GM18505 (cell line): ENCODE data around the gene BTBD9.

Source experiments
- ATAC-seq: cut with Tn5 transposase; IDR thresholded peaks from one replicate; pipeline ENCODE4 v1.9.1; 2021; ENCODE audit not compliant: unreplicated experiment
- POLR2A ChIP-seq: IDR thresholded peaks from 4 replicates; pipeline ENCODE4 v1.6.1; 2011; ENCODE audit warnings: borderline replicate concordance; ENCODE audit not compliant: insufficient read depth, insufficient read length; ENCODE audit errors: extremely low read depth

The BTBD9 gene

DNA sequence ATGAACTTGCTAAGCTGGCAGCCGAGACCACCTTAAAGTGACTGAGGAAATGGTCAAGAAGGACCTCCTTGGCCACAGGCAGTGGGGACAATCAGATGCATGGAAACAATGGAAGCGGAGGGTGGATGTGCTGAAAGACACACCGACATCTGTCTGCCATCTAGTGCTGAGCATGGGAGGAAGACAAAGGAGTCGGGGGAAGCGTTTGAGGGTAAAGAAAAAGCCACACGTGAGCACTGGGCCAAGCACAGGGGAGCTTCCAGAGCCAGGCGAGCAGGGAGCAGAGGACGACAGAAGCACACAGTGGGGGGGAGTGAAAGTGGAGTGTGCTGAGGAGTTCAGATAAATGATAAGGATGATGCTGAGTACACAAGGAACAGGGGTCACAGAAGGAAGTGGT lies 452.4 kb downstream of the BTBD9 start:
- no peak for TF ChIP-seq POLR2A
- ATAC-seq: no peak

DNA sequence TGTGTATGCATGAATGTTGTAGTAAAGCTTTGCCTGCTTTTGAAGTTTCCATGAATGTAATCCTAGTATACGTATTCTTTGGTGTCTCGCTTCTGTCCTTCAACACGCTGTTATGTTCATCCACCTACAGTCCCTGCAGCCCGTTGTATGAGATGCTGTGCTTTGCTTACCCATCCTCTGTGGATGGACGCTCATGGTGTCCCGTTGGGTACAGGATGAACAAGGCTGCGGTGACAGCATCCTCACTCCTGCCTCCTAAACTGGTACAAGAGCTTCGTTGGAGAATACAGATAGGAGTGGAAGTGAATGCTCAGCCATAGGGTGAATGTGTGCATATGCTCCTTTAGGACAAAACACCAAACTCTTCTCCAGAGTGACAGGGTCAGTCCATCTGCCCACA lies 454.0 kb downstream of the BTBD9 start:
- TF ChIP-seq POLR2A: no peak
- ATAC-seq: no peak

DNA sequence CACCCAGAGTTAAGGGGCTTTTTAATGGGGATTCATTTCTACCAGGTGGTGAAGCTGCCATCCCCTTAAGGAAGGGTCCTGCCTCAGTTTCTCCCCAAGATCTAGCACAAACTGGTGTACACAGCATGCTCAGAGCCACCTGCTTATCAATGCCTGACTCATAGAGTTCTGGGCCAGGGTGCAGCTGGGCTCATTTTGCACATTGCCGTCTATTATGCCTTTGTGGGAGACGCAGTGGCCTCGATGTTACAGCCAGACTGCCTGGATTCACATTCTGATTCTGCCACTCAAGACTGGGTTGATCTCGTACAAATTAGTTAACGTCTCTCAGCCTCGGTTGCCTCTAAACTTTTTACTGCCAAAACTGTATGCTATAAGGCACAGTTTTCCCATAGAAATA lies 454.5 kb downstream of the BTBD9 start:
- no peak for ATAC-seq
- no peak for TF ChIP-seq POLR2A

DNA sequence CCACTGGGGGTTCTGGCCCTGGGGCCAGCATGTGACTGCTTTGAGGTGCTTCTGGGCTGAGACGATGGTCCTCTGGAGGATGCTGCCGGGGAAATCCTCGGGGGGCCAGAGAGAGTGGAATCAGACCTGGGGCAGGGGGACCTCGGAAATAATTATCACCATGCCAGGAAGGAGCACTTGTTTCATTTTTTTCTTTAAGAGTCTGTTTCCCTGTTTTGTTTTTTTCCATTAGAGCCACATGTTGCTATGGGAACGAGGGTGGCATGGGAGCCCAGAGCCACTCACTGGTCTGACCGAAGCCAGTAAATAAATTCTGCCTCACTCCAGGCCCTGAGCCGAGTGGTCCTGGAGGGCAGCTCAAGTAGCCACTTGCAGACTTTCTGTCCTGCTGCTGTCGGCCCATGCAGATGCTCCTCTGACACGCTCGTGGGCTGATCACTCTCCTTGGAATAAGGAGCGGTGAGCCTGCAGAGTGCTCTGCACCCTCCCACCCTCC lies 455.1 kb downstream of the BTBD9 start:
- no peak for ATAC-seq
- no peak for TF ChIP-seq POLR2A

DNA sequence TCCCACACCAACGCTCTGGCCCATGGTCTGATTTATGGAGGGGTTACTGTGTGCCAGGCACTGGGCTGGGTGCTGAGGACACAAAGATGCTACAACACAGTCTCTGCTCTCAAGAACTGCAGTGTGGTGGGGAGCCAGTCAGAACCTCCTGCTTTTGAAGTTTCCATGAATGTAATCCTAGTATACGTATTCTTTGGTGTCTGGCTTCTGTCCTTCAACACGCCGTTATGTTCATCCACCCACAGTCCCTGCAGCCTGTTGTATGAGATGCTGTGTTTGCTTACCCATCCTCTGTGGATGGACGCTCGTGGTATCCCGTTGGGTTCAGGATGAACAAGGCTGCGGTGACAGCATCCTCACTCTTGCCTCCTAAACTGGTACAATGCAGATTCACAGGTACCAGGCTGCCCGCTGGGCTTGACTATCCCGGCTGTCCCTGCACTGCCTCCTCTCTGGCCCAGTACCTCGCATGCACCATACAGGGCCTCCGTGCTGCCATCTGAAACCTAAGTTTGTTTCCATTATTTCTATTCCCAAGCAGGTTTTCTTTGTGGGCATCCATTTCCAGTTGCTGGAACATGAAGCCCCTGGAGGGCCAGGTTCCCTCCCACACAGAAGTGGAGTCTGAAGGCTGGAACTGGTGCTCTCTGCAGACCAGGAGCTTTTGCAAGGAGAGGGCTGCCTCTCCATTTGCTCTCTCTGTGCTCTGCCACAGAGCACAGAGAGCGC lies 455.7 kb downstream of the BTBD9 start:
- no peak for ATAC-seq
- TF ChIP-seq POLR2A: no peak

DNA sequence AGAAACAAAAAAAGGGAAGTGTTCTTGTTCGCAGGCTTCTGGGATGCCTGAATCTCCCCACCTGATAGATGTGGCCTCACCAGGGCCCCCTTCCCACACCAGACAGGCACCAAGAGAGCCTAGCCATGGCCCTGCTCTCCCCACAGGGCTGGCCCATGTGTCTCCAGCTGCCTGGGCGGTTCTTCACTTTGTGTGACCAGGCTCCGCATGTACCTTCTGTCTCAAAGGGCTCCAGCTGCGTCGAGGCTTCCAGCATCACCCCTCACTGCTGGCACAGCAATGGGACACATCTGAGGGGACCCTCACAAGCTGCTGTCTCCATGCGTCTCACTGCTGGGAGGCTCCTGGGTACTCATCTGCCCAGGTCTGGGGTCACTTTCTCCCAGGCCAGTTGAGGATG lies 457.3 kb downstream of the BTBD9 start:
- no peak for TF ChIP-seq POLR2A

DNA sequence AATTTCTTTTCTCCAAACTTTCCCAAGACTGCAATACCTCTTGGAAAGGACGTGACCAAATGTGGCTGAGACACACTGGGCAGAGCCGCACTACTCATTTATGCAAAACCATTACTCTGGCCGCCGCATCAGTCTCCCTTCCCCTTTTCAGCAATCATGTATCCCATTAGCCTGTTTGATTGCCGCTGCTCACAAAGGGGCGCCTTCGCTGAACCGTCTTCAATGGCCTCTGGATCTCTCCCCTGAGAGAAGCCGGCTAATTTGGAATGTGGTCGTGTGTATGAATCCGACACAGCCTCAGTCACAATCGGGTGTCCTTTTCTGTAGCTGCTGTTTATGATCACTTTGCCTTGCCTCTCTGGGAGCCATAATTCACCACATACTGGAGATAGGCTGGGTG lies 459.1 kb downstream of the BTBD9 start:
- no peak for ATAC-seq
- no peak for TF ChIP-seq POLR2A

More for the DNA sequence above, 457.3 kb downstream of the BTBD9 start:
- no peak for ATAC-seq

DNA sequence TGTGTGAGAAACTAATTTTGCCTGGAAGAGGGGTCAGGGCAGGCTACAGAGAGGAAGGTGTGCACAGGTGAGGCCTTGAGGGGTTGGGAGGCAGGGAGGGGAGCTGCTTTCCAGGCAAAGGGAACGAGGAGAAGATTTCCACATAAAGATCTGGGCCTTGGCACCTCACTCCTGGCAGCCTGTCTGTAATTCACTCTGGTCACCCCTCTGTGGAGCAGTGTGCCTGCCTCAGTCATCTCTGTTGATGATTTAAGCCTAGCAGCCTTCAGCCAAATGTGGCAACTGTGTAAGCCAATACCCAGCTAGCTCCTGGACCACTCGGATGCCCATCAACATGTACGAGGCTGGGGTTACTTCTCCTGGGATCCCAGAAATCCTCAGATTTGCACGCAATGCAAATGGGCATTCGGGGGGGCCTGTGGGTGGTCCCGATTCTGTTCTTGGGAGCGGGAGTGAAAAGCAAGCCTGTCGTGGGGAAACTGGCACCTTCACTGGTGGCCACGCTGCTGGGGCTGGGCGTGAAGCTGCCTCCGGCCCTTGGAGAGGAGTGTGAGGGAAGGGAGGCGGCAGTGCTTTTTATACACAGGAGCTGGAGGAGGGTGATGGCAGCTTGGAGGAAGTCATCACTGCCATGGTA lies 459.8 kb downstream of the BTBD9 start:
- no peak for TF ChIP-seq POLR2A
- no peak for ATAC-seq

DNA sequence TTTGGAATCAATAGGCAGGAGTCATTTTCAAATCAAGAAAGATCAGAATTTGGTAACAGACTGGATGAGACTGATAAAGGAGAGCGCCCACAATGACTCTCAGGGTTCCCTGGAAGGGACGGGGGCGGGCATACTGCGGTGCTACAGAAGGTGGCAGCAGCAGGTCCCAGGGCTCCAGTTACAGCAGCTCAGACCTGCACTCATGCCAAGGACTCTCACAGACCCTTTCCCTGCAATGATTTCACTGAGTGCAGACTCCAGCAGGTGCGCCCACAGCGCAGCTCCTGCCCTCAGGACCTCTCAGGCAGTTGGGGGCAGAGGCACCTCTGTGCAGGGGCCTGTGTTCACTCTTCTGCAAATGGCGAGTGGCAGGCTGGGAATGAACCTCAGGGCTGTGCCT lies 460.4 kb downstream of the BTBD9 start:
- no peak for ATAC-seq

DNA sequence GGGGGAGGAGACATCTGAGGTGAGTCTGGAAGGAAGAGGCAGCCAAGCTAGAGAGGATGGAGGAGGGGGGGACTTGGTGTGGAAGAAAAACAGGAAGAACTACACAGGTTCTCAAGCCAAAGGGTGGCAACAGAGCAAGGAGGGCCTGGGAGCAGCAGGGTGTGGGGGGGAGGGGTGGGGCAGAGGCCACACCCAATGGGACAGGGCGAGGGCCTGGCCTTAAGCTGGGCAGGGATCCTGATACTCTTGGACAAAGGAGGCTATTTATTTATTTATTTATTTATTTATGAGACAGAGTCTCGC lies 461.2 kb downstream of the BTBD9 start:
- no peak for ATAC-seq
- no peak for TF ChIP-seq POLR2A

More for the DNA sequence above, 460.4 kb downstream of the BTBD9 start:
- TF ChIP-seq POLR2A: no peak

DNA sequence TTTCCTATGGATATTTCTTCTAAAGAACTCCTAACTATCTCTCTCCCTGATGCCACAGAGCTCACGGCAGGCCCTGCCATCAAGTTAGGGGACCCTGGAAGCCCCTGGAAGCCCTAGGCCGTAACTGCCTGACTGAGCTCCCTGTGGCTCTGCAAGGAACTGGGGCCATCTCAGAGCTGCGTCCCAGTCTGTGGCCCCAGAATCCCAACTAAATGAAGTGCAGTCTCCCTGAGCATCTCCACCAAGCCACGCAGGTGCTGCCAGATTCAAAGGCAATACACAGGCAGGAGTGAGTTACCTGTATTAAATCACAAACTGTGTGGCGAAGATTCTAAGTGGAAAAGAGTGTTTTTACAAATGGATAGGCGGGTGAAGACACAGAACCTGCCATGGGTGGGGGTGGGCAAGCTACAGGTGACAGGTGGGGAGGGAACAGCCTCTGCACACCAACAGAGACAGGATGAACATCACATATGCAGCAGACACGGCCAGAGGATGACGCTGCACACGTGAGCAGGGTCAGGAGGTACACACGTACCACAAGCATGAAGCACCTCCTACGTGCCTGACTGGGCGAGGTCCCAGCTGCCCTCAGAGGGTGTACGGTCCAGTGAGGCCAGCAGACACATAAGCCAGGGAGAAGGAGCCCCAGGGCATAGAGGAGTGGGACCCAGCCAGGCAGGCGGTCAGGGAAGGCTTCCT lies 461.7 kb downstream of the BTBD9 start:
- no peak for ATAC-seq
- TF ChIP-seq POLR2A: no peak

DNA sequence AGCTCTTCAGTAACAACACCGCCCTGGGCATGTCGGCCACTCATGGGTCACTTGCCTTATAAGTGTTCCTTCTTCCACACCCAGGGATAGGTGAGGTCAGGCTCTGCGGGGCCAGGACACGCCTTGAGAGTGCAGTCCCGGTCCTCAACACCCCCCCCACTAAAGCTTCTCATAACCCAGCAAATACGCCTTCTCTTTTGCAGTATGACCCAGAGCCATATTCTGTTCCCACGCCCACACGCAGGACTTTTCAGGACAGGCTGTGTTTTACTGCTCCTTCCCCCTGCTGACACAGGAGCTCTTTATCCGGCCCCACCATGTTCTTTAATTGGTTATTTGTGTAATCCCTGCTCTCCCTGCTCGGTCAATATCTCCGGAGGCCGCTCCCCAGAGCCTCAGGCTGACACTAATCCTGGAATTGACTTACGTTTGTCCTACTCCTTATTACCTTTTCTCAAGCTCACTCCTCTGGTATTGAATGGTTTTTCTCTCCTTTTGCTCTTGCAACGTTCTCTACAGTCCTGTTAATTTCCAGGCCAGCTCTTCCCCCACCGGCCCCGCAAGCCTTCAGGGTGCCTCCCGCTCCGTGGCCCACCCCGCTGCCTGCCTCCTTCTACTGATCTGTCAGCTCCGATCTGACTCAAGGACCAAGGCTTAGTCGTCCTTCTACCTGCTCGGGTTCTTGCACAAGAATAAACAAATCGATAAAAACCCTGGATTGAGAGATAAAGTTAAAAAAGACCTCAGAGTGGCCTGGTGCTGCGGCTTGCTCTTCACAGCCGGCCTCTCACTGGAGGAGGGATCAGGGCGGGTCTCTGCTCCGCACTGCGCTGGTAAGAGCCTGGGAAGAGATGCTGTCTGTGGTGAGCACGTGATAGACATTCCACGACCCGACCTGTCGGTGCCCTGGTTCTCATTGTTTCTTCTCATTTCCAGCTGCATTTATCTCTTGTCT lies 462.7 kb downstream of the BTBD9 start:
- TF ChIP-seq POLR2A: no peak
- ATAC-seq: no peak

DNA sequence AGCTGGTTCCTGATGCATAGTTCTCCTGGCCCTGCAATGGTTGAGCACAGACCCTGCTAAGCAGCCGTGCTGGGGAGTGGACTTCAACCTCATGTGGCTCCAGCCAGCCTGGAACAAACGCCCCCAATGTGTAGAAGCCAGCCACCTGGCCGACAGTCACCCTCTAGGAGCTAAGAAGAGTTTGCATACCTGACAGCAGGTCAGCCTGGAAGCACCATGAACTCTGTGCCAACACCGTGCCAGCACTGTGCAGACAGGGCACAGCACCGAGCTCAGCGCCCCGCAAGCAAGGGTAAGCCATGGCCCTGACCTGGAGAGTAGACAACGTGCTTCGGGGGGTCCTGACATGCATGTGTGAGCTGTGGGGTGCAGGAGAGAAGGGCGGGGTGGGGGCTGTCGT lies 463.9 kb downstream of the BTBD9 start:
- no peak for ATAC-seq
- no peak for TF ChIP-seq POLR2A
